Liver (tissue), 3 donors: Measurements from ENCODE around the gene SRRM1.

ENCODE experiments used
- CTCF ChIP-seq: fragments of 150-350 bp; IDR thresholded peaks from 2 replicates; pipeline ENCODE4 v1.5.1; 2017; ENCODE audit warnings: improper control_type of control experiment, low read depth, low read length; ENCODE audit not compliant: missing input control
- RAD21 ChIP-seq, 2 donors: IDR thresholded peaks; 2 replicates each; pipeline ENCODE4 v1.6.1; 2016; ENCODE audit warnings: antibody characterized with exemption in 2 of 2, mild to moderate bottlenecking in 2 of 2
- REST ChIP-seq: IDR thresholded peaks from 2 replicates; pipeline ENCODE4 v1.6.1; 2016; ENCODE audit warnings: antibody characterized with exemption, mild to moderate bottlenecking
- donor health status: healthy.
- donor health status: healthy.

DNA sequence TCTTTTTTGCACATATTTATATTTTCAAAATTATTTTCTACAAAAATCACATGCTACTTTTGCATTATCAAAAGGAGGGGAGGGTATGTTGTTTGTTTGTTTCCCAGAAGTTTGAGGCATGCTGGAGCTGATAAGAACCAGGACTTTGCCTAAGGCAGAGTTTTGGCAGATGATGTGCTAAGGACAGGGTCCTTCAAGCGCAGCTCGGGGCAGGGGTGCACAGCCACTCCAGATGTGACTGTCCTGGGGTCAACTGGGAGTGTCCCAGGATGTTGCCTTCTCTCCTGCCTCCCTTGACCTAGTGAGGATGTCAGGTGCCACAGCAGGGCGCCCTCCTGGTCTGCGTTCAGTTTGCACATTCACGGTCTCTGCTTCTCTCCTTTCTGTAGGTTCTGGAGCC, 42.6 kb upstream of the SRRM1 start:
- TF ChIP-seq CTCF (no peak), RAD21 (IDR thresholded peaks at IDR 0.05) (no peak), REST (no peak)
